Adipocyte (in vitro differentiated cells): ENCODE results near the gene TRAK1.

Experiments used
- DNase-seq: peaks from one replicate; pipeline ENCODE4 v3.0.0-alpha.2; 2015; ENCODE audit warnings: low read depth
- H3K27me3 ChIP-seq: replicated peaks from 2 replicates; pipeline ENCODE4 v1.7.0; 2013; ENCODE audit warnings: mild to moderate bottlenecking, low read length, moderate library complexity; ENCODE audit not compliant: control insufficient read depth, insufficient read depth
- H3K36me3 ChIP-seq: 2 replicates; pipeline ENCODE4 v1.7.0; 2013; ENCODE audit warnings: low read length, mild to moderate bottlenecking, moderate library complexity; ENCODE audit not compliant: control insufficient read depth, insufficient read depth, severe bottlenecking
- H3K4me1 ChIP-seq: 2 replicates; pipeline ENCODE4 v1.7.0; 2013; ENCODE audit warnings: mild to moderate bottlenecking, low read length, moderate library complexity; ENCODE audit not compliant: control insufficient read depth, insufficient read depth
- H3K4me3 ChIP-seq: 2 replicates; pipeline ENCODE4 v1.7.0; 2013; ENCODE audit warnings: mild to moderate bottlenecking, low read length, moderate library complexity
- H3K9ac ChIP-seq: 2 replicates; pipeline ENCODE4 v1.7.0; 2013; ENCODE audit warnings: mild to moderate bottlenecking, low read length, moderate library complexity
- H3K9me3 ChIP-seq: 2 replicates; pipeline ENCODE4 v1.7.0; 2013; ENCODE audit warnings: mild to moderate bottlenecking, low read length, moderate library complexity; ENCODE audit not compliant: control insufficient read depth

The TRAK1 gene

DNA sequence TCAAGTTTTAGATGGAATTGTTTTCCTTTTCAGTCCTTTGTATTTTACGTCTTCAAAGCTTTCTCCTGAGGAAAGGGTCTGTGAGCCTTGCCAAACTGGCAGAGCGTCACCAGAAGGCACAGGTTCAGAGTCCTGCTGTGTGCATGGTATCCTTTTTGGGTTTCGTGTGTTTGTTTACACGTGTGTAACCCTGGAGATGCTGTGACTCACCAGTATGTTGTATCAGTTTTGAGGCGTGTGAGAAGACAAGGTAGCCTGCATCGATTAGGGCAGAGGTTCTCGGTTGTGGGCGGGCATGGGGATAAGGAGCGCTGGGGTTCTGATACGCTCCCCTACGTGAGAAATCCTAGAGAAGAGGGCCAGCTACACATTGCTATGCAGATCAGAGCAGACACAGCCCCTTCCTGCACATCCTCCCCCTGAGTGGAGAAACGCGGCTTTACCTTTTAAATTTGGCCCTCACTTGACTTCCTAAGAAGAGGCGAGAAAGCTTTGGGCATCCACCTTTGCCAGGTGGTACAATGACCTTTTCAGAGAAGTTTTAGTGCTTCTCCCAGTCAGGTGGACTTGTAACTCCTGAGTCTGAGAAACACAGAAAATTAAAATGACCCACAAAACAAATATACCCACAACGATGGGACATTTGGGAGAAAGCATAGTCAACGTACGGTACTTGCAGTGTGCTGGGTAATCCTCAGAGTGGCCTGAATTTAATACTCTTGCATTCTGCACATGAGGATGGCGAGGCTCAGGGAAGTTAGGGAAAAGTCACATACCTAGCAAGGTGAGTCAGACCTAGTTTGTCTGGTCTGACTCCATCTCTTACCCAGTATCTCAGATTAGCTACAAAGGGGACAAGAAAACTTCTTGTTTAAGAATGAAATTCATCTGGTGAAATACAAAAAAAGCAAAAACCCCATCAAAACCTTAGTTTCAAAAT is 38.1 kb downstream of the TRAK1 start:
- H3K27me3 ChIP-seq: no peaks in the 10 kb centered on the region
- H3K36me3 ChIP-seq: peaks cover 25% of the 10 kb centered on the region
- no peaks in the 10 kb centered on the region for H3K4me1 ChIP-seq
- no peak overlapping the region for H3K9ac ChIP-seq
- H3K4me3 ChIP-seq: no peak overlapping the region
- no peaks in the 10 kb centered on the region for H3K9me3 ChIP-seq
- DNase-seq: no peak

DNA sequence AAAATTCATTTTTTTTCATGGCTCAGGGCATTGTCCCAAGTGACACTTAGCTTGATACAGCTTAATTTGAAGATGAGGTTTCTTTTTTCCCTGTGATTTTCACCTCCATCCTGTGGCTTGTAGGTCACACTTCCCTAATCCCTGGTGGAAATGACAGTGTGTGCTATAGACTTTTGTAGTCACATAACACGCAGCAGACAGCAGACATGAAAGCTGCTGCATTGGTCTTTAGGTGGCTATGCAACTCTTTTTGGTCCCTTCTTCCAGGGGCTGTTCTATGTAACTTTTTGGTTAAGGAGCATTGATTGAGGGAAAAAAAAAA is 38.8 kb downstream of the TRAK1 start:
- Histone ChIP-seq H3K9me3 (no peaks in the 10 kb centered on the region), H3K4me3 (no peak overlapping the region), H3K9ac (no peak overlapping the region), H3K27me3 (no peaks in the 10 kb centered on the region), H3K36me3 (peaks cover 25% of the 10 kb centered on the region), H3K4me1 (no peaks in the 10 kb centered on the region)
- no peak for DNase-seq

DNA sequence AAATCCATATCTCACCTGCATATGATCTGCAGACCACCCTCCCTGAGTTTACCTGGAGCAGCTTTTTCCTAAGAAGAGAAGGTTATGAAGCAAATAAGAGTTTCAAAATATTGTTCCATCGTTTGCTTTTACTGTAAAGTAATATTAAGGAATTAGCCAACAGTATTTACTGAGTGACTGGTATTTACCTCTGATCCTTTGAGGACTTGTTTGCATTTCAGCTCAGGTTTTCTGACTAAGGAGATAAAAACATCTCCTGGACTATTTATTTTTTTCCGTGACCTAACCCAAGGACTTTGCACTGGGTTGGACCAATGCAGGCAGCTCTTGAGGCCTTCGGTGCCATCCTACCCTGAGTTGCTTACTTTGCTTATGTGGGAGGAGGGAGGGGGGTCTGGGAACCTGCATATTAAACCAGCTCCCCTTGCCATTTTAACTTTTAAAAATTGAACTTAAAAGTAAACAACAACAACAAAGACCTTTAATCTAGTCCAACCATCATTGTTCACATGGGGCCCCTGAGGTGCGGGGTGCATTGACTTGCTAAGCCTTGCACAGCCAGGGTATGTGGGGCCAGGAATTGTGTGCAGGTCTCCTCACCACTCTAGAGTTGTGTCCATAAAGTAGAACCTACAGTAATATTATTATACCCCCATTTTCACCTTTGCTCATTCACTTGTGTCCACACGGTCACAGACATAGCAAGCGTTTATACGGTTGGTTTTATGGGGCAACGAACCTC is 39.3 kb downstream of the TRAK1 start:
- Histone ChIP-seq H3K36me3 (peaks cover 22% of the 10 kb centered on the region), H3K4me1 (no peaks in the 10 kb centered on the region), H3K9me3 (no peaks in the 10 kb centered on the region), H3K9ac (no peak overlapping the region), H3K27me3 (no peaks in the 10 kb centered on the region), H3K4me3 (no peak overlapping the region)
- no peak for DNase-seq

DNA sequence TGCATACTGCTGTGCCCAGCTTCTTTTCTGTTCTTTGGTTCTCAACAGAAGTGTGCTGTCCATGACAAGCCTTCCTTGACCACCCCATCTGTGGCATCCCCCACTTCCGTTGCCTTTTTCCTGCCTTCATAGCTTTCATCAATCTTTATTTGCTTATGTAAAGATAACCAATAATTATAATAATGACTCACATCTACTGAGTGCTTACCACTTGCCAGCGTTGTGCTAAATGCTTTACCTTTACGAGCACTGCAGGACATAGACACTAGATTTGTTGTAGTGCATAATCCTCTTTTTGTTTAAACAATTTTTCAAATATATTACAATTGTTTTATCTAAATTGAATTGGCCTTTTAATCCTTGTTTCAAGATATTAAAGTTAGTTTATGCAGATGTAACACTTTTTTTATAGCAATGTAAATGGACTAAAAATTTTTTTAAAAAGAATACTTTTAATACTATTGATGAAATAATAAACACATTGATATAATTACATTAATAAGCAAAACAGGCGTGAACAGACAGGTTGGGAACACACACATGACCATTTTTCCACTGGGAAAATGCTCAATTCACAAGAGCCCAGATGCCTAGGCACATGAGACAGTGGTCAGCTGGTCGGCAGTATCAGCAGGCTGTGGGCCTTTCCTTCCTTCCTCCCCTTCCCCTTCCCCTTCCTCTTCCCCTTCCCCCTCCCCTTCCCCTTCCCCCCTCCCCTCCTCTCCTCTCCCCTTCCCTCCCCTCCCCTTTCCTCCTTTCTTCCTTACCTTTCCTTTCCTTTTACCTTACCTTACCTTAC is 42.5 kb downstream of the TRAK1 start:
- Histone ChIP-seq H3K27me3 (no peaks in the 10 kb centered on the region), H3K4me3 (no peak overlapping the region), H3K9ac (no peak overlapping the region), H3K9me3 (no peaks in the 10 kb centered on the region), H3K36me3 (no peaks in the 10 kb centered on the region), H3K4me1 (no peaks in the 10 kb centered on the region)
- DNase-seq: no peak

DNA sequence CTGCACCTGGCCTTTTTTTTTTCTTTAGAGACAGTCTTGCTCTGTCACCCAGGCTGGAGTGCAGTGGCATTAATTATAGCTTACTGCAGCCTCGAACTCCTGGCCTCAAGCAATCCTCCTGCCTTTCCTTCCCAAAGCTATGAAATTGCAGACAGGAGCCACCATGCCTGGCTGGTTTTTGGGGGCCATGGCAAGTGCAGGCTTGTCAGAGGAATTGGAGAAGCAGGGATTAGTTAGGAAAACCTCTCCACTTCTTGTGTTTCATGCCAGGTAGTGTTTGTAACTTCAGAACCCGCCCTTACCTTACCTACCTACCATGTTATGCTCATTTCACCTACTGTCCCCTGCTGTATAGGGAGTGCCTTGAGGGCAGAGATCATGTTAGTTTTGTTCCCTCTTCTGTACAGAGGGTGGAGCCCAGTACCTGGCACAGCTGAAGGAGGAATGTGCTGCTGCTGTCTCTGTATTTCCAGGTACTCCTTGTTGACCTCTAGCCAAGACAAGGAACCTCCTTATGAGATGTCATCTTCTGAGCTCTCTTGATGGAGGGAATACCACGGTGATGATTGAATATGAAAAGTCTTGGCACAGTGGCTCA is 43.8 kb downstream of the TRAK1 start:
- H3K4me3 ChIP-seq: no peak overlapping the region
- no peaks in the 10 kb centered on the region for H3K4me1 ChIP-seq
- H3K9me3 ChIP-seq: no peaks in the 10 kb centered on the region
- H3K27me3 ChIP-seq: no peaks in the 10 kb centered on the region
- H3K36me3 ChIP-seq: peaks cover 3% of the 10 kb centered on the region
- no peak for DNase-seq
- no peak overlapping the region for H3K9ac ChIP-seq

DNA sequence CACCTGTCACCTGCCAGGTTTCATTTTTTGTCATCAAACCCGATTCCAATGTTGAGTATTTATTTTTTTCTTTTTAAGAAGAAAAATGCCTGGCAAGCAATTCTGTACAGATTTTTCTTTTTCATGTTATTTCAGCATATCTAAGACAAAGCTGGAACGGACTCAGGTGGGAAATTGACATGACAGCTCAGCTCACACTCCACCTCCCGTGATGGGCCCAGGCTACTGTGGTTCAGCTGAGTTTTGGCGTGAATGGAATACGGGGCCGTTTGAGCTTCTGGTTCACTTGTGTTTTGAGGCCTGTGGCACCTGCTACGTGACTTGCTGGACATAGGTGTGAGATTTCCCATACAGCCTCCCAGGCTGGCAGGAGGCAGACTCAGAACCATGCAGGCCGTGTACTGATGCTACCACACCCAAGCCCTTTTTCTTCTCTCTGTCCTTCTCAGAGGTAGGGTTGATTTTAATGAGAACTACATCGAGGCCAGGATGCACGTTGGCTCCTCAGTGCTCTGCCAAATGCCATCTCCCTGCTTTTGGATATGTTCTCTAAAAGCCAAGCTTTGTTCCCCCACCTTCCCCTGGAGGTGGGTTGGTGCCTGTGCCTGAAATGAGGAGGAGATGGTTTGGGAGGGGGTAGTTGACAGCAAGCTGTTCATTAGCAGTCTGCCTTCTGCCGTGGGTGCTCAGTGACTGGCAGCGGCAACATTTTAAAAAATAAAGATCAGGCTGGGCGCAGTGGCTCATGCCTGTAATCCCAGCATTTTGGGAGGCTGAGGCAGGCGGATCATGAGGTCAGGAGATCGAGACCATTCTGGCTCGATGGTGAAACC is 48.7 kb downstream of the TRAK1 start:
- H3K4me1 ChIP-seq: no peaks in the 10 kb centered on the region
- H3K9ac ChIP-seq: no peak overlapping the region
- H3K27me3 ChIP-seq: no peaks in the 10 kb centered on the region
- peaks cover 3% of the 10 kb centered on the region for H3K36me3 ChIP-seq
- no peaks in the 10 kb centered on the region for H3K9me3 ChIP-seq
- H3K4me3 ChIP-seq: no peak overlapping the region
- no peak for DNase-seq

DNA sequence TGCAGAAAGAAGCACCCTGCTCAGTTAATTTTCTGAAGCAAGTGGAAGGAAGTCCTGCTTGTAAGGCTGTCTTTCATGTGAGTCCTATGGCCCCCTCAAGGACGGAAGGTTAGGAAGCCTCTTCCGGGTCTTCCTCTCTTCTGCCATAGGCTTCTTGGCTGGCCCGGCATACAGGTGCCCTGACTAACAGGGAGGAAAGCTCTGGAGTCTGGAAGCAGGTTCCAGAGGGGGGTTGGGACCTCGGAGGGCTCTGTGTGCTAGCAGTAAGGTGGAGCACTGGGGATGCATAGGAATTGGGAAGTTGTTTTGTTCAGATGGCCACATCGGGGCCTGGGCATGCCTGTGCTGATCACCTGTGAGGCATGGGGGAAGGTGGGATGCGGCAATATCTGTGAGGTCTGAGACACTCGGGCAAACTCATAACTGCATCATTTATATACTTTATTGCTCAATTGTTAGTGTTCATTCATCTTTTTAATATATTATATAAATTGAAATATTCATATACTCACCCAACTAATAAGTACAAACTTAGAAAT is 49.6 kb downstream of the TRAK1 start:
- no peak for DNase-seq
- peaks cover 3% of the 10 kb centered on the region for H3K36me3 ChIP-seq
- H3K4me3 ChIP-seq: no peak overlapping the region
- H3K9ac ChIP-seq: no peak overlapping the region
- no peaks in the 10 kb centered on the region for H3K9me3 ChIP-seq
- no peaks in the 10 kb centered on the region for H3K4me1 ChIP-seq
- no peaks in the 10 kb centered on the region for H3K27me3 ChIP-seq

DNA sequence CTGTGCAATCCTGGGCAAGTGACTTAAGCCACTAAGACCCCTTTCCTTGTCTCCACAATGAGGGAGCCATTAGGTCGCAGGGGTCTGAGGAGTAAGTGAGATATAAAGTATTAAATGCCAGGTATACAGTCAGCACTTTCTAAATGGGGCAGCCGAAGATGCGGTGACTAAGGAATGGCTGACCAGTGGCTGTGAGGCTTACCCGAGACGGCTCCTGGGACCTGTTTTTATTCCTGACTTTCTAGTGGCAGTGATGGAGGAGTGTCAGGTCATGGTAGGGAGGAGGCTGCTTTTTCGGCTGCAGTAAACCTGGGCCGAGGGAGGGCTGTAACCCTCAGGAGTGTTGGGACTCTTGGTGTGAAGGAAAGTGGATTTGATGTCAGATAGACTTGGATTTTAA is 52.3 kb downstream of the TRAK1 start:
- Histone ChIP-seq H3K4me3 (no peak overlapping the region), H3K27me3 (no peaks in the 10 kb centered on the region), H3K4me1 (no peaks in the 10 kb centered on the region), H3K36me3 (peaks cover 3% of the 10 kb centered on the region), H3K9me3 (no peaks in the 10 kb centered on the region), H3K9ac (no peak overlapping the region)
- no peak for DNase-seq

DNA sequence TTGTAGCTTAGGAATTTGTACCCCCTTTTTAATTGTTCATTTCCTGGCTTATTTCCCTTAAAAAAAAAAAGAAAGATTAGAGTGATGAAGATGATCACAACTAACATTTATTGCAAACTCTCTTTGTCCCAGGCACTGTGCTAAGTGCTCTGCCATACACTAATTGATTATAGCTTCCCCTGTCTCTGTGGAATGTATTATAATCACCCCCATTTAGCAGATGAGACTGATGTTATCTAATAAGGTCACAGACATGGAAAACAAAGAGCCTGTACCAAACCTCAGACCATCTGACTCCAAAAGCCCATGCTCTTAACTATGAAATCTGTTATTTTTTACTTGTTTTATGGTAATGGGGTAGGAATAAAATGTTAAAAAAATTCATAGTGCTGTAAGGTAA is 53.1 kb downstream of the TRAK1 start:
- Histone ChIP-seq H3K9me3 (no peaks in the 10 kb centered on the region), H3K9ac (no peak overlapping the region), H3K4me1 (peaks cover 5% of the 10 kb centered on the region), H3K4me3 (no peak overlapping the region), H3K36me3 (peaks cover 3% of the 10 kb centered on the region), H3K27me3 (no peaks in the 10 kb centered on the region)
- no peak for DNase-seq

DNA sequence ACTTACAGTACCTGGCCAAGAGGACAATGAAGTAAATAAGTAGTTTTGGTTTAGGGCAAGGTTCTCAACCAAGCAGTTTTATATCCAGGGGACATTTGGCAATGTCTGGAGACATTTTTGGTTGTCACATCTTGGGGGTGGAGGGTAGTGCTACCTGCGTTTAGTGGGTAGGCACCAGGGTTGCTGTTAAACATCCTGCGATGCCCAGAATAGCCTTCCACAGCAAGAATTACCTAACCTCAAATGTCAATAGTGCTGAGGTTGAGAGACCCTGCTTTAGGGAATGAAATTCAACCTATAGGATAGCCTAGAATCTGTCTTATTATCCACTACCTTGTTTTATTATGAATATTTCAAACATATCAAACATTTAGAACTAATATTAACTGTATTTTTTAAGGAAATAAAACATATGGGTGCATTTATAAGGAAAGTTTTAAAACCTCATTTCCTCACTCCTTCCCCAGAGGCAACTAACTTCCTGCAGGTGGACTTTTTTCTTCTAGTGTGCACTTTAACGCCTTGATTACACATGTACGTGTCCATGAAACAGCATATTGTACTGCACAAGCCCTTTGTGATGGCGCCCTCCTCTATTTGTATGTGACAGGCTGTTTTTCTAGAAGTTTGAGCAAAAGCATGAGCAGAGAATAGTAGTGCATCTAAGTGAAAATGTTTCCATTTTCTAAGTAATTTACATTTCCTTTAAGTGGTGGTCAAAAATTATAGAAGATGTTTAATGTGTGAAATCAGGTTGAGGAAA is 57.1 kb downstream of the TRAK1 start:
- H3K4me1 ChIP-seq: peaks cover 6% of the 10 kb centered on the region
- H3K4me3 ChIP-seq: no peak overlapping the region
- no peak for DNase-seq

More for the DNA sequence above, 57.1 kb downstream of the TRAK1 start:
- no peaks in the 10 kb centered on the region for H3K27me3 ChIP-seq
- no peaks in the 10 kb centered on the region for H3K9me3 ChIP-seq
- no peak overlapping the region for H3K9ac ChIP-seq
- H3K36me3 ChIP-seq: no peaks in the 10 kb centered on the region
